GM23338 (cell line): ENCODE data around the gene SLC5A11. TPM values are rescaled to one million over a fixed set of nuclear protein-coding genes. Genes with fewer than 3 reads are reported as not detected.

Source experiments
- ATAC-seq: fragments of 200-7000 bp; cut with Tn5 transposase; 3 replicates; pipeline ENCODE4 v1.9.1; 2020
- DNase-seq: peaks from one replicate; pipeline ENCODE4 v3.0.0-alpha.2; 2015; ENCODE audit warnings: low spot score
- H2AFZ ChIP-seq: fragments of 200-600 bp; sonication (generic); 2 replicates; pipeline ENCODE4 v1.8.0; 2016; ENCODE audit warnings: antibody characterized with exemption, mild to moderate bottlenecking, moderate library complexity
- H3F3A ChIP-seq: fragments of 200-600 bp; sonication (generic); replicated peaks from 2 replicates; pipeline ENCODE4 v1.8.0; 2017; ENCODE audit warnings: antibody characterized with exemption, mixed run types, low read depth
- H3K27ac ChIP-seq: fragments of 200-600 bp; sonication (generic); 2 replicates; pipeline ENCODE4 v1.6.1; 2016; ENCODE audit warnings: low read depth
- H3K27me3 ChIP-seq: fragments of 200-600 bp; sonication (generic); 2 replicates; pipeline ENCODE4 v1.8.0; 2016; ENCODE audit warnings: mild to moderate bottlenecking, mixed run types, moderate library complexity; ENCODE audit not compliant: insufficient read depth
- H3K36me3 ChIP-seq: fragments of 200-600 bp; sonication (generic); 2 replicates; pipeline ENCODE4 v1.8.0; 2016; ENCODE audit warnings: mild to moderate bottlenecking; ENCODE audit not compliant: insufficient read depth
- H3K4me1 ChIP-seq: fragments of 200-600 bp; sonication (generic); 2 replicates; pipeline ENCODE4 v1.8.0; 2016; ENCODE audit warnings: mild to moderate bottlenecking, moderate library complexity; ENCODE audit not compliant: insufficient read depth
- H3K4me2 ChIP-seq: fragments of 200-600 bp; sonication (generic); 2 replicates; pipeline ENCODE4 v1.7.1; 2017; ENCODE audit warnings: mixed run types
- H3K4me3 ChIP-seq: fragments of 200-600 bp; sonication (generic); 2 replicates; pipeline ENCODE4 v1.6.1; 2016; ENCODE audit warnings: mixed run types
- H3K79me2 ChIP-seq: fragments of 200-600 bp; sonication (generic); replicated peaks from 2 replicates; pipeline ENCODE4 v1.8.0; 2017; ENCODE audit warnings: mild to moderate bottlenecking; ENCODE audit not compliant: insufficient read depth
- H3K9me2 ChIP-seq: fragments of 200-600 bp; sonication (generic); 2 replicates; pipeline ENCODE4 v1.8.0; 2017; ENCODE audit not compliant: insufficient read depth
- H4K20me1 ChIP-seq: fragments of 200-600 bp; sonication (generic); replicated peaks from 2 replicates; pipeline ENCODE4 v1.8.0; 2017; ENCODE audit warnings: mild to moderate bottlenecking; ENCODE audit not compliant: insufficient read depth
- H3K27ac Mint-ChIP-seq: 2 replicates; pipeline ENCODE4 v1.8.0; 2020; ENCODE audit warnings: inconsistent platforms, mild to moderate bottlenecking, moderate library complexity, mixed read lengths
- H3K27me3 Mint-ChIP-seq: 3 replicates; pipeline ENCODE4 v1.8.0; 2022; ENCODE audit warnings: low read depth, mild to moderate bottlenecking, moderate library complexity, mixed read lengths, inconsistent platforms; ENCODE audit not compliant: insufficient read depth, poor library complexity
- H3K36me3 Mint-ChIP-seq: 3 replicates; pipeline ENCODE4 v1.8.0; 2021; ENCODE audit warnings: low read depth, mild to moderate bottlenecking, inconsistent platforms, moderate library complexity, mixed read lengths
- H3K4me1 Mint-ChIP-seq: 3 replicates; pipeline ENCODE4 v1.8.0; 2020; ENCODE audit warnings: mild to moderate bottlenecking, inconsistent platforms, mixed read lengths
- H3K4me3 Mint-ChIP-seq: 3 replicates; pipeline ENCODE4 v1.8.0; 2021; ENCODE audit warnings: moderate library complexity, mild to moderate bottlenecking, inconsistent platforms, mixed read lengths
- H3K9me3 Mint-ChIP-seq: 3 replicates; pipeline ENCODE4 v1.8.0; 2020; ENCODE audit warnings: moderate library complexity, mild to moderate bottlenecking, inconsistent platforms, mixed read lengths
- CREB1 ChIP-seq: fragments of 250-450 bp; sonication (Bioruptor Pico); IDR thresholded peaks from 2 replicates; pipeline ENCODE4 v1.5.0; 2020; ENCODE audit warnings: low read depth, mild to moderate bottlenecking, moderate library complexity
- CTCF ChIP-seq, 2 experiments: fragments of 200-600 bp in 1 of 2; sonication (generic) in 1 of 2; conservative IDR thresholded peaks; 2 replicates each; pipeline versions ENCODE4 v1.5.1 to v1.6.1; 2016 to 2017; ENCODE audit warnings: antibody characterized with exemption in 2 of 2, low read depth in 2 of 2, mild to moderate bottlenecking in 2 of 2, moderate library complexity in 1 of 2
- ETS1 ChIP-seq: IDR thresholded peaks from 2 replicates; pipeline ENCODE4 v1.6.1; 2016; ENCODE audit warnings: antibody characterized with exemption
- EZH2 ChIP-seq: fragments of 200-600 bp; sonication (generic); IDR thresholded peaks from one replicate; pipeline ENCODE4 v1.8.0; 2017; ENCODE audit warnings: antibody characterized with exemption, mild to moderate bottlenecking, low read depth; ENCODE audit not compliant: unreplicated experiment
- NANOG ChIP-seq: IDR thresholded peaks from 2 replicates; pipeline ENCODE4 v1.6.1; 2016; ENCODE audit warnings: antibody characterized with exemption, borderline replicate concordance
- POLR2AphosphoS5 ChIP-seq: IDR thresholded peaks from 2 replicates; pipeline ENCODE4 v1.6.1; 2016; ENCODE audit warnings: antibody characterized with exemption, low read depth
- REST ChIP-seq: IDR thresholded peaks from one replicate; pipeline ENCODE4 v1.6.1; 2018; ENCODE audit warnings: antibody characterized with exemption; ENCODE audit not compliant: unreplicated experiment
- STAT1 ChIP-seq: IDR thresholded peaks from one replicate; pipeline ENCODE4 v1.6.1; 2016; ENCODE audit warnings: antibody characterized with exemption; ENCODE audit not compliant: unreplicated experiment
- ZNF114 ChIP-seq: fragments of 250-450 bp; sonication (Bioruptor Pico); IDR thresholded peaks from 2 replicates; pipeline ENCODE4 v1.5.0; 2020; ENCODE audit warnings: mild to moderate bottlenecking, moderate library complexity
- ZNF331 ChIP-seq: fragments of 250-450 bp; sonication (Bioruptor Pico); IDR thresholded peaks from 2 replicates; pipeline ENCODE4 v1.5.0; 2020; ENCODE audit warnings: low read depth, mild to moderate bottlenecking, moderate library complexity
- ZNF462 ChIP-seq: fragments of 250-450 bp; sonication (Bioruptor Pico); IDR thresholded peaks from 2 replicates; pipeline ENCODE4 v1.5.0; 2020; ENCODE audit warnings: mild to moderate bottlenecking, moderate library complexity
- polyA plus RNA-seq: library from polyadenylated mRNA; unstranded; fragments of >200 nt; fragmentation: Nextera tagmentation; extraction: Ambion mirVana; gene quantifications from 2 replicates; pipeline ENCODE4 v1.2.1, GENCODE V29; 2016
- total RNA-seq: library from RNA; depleted of rRNA; stranded (reverse); fragments of >200 nt; shearing (Covaris generic); gene quantifications from 2 replicates; pipeline ENCODE4 v1.2.3, GENCODE V29; 2014

SLC5A11 gene
- total and polyA plus RNA-seq, 2 experiments from 2014 or later = 0.07 TPM; not detected in 1

- H3K4me3 Mint-ChIP-seq = no peak overlapping the region
- H3K4me1 Mint-ChIP-seq = no peaks in the 10 kb centered on the region
- peaks cover 11% of the 10 kb centered on the region for H3K27me3 Mint-ChIP-seq
- Histone ChIP-seq H3K4me3 (no peak overlapping the region), H3K4me1 (no peaks in the 10 kb centered on the region), H3K27ac (no peak overlapping the region), H3K9me2 (no peaks in the 10 kb centered on the region), H2AFZ (no peak overlapping the region), H4K20me1 (no peaks in the 10 kb centered on the region), H3K4me2 (no peak overlapping the region), H3K79me2 (no peaks in the 10 kb centered on the region), H3K36me3 (no peaks in the 10 kb centered on the region), H3K27me3 (no peaks in the 10 kb centered on the region), H3F3A (no peaks in the 10 kb centered on the region)
- no peaks in the 10 kb centered on the region for H3K36me3 Mint-ChIP-seq
- H3K27ac Mint-ChIP-seq = no peak overlapping the region
- ATAC-seq (no peak), DNase-seq (no peak)
- no peak for TF ChIP-seq CTCF (conservative IDR thresholded peaks at IDR 0.05; ENCODE audit: low read depth in 2 of 2)
- no peak for TF ChIP-seq ZNF462
- TF ChIP-seq ZNF331 (CRISPR knock-in tag) = no peak
- no peak for TF ChIP-seq EZH2
- TF ChIP-seq ETS1 = no peak
- TF ChIP-seq NANOG = no peak
- TF ChIP-seq POLR2AphosphoS5 = no peak
- no peak for TF ChIP-seq ZNF114
- no peak for TF ChIP-seq STAT1
- no peak for TF ChIP-seq CREB1
- no peak for TF ChIP-seq REST
- no peaks in the 10 kb centered on the region for H3K9me3 Mint-ChIP-seq
Observed at GRCh38 chr16:24847358-24847664, 1.5 kb downstream of the SLC5A11 start.
